ENCODE measurements around the gene ADAM15. TPM values are rescaled to one million over a fixed set of nuclear protein-coding genes. Genes with fewer than 3 reads are reported as not detected.

The ADAM15 gene
- total RNA-seq: 163 TPM
- long read RNA-seq, transcript ADAM15-201 (21 exons, 2,799 nt): major isoform, 79 of 235 reads
- long read RNA-seq, transcript ADAM15-205 (20 exons, 2,732 nt): minor isoform, 62 of 235 reads
- long read RNA-seq, partial matches to known transcripts: 46 of 235 reads
- long read RNA-seq, other reads (novel, unspliced or antisense): 39 of 235 reads

GRCh38 chr1:155050560-155051341, at the start of gene ADAM15:
ADAM15 (plus strand) TSS chr1:155051316; CDS start chr1:155051387, 71 bp downstream.
- Histone ChIP-seq H3K4me1 (peaks cover 25% of the 10 kb centered on the region), H3K36me3 (peaks cover 17% of the 10 kb centered on the region), H3K27me3 (no peaks in the 10 kb centered on the region), H3K9me3 (no peaks in the 10 kb centered on the region), H3K4me3 (peak within 1 kb of the TSS; percentile 86), H3K27ac (peak within 1 kb of the TSS; percentile 89)
- peak; percentile 96 for TF ChIP-seq CTCF (IDR thresholded peaks at IDR 0.05)
- DNase-seq (peak; percentile 95), ATAC-seq (peak; percentile 88)
- intact Hi-C loops (cut with DNase I): no loop called here

- no peak for ATAC-seq
- DNase-seq: no peak
- no peaks in the 10 kb centered on the region for H3K27me3 ChIP-seq
- H3K4me3 ChIP-seq: peak overlapping the region; percentile 88
- H3K36me3 ChIP-seq: no peaks in the 10 kb centered on the region
- TF ChIP-seq CTCF (IDR thresholded peaks at IDR 0.05): no peak
- H3K27ac ChIP-seq: peak overlapping the region; percentile 90
- no peaks in the 10 kb centered on the region for H3K9me3 ChIP-seq
- H3K4me1 ChIP-seq: peaks cover 42% of the 10 kb centered on the region
- intact Hi-C loops (cut with DNase I): no loop called here
These were observed 49.8 kb upstream of the ADAM15 start for GRCh38 chr1:155001425-155001674.

- DNase-seq: peak; percentile 100
- no peaks in the 10 kb centered on the region for H3K27me3 ChIP-seq
- peak; percentile 32 for TF ChIP-seq CTCF (IDR thresholded peaks at IDR 0.05)
- H3K4me1 ChIP-seq: peaks cover 47% of the 10 kb centered on the region
- no peaks in the 10 kb centered on the region for H3K9me3 ChIP-seq
- H3K36me3 ChIP-seq: no peaks in the 10 kb centered on the region
- ATAC-seq: peak; percentile 84
- intact Hi-C loops (cut with DNase I): no loop called here
- H3K27ac ChIP-seq: peak overlapping the region; percentile 90
- peak overlapping the region; percentile 88 for H3K4me3 ChIP-seq
These were observed 49.2 kb upstream of the ADAM15 start for GRCh38 chr1:155001675-155002463.

GRCh38 chr1:155002464-155003226, 48.5 kb upstream of the ADAM15 start, which contains the start of gene ZBTB7B:
ZBTB7B (plus strand) TSS chr1:155002802; CDS start chr1:155014661, 11,859 bp downstream.
- no peaks in the 10 kb centered on the region for H3K9me3 ChIP-seq
- no peaks in the 10 kb centered on the region for H3K27me3 ChIP-seq
- H3K4me3 ChIP-seq: peak within 1 kb of the TSS; percentile 88
- H3K4me1 ChIP-seq: peaks cover 55% of the 10 kb centered on the region
- TF ChIP-seq CTCF (IDR thresholded peaks at IDR 0.05): no peak
- DNase-seq (peak; percentile 87), ATAC-seq (peak; percentile 3)
- peak within 1 kb of the TSS; percentile 93 for H3K27ac ChIP-seq
- intact Hi-C loops (cut with DNase I): no loop called here
- H3K36me3 ChIP-seq: no peaks in the 10 kb centered on the region

- H3K4me1 ChIP-seq: peaks cover 61% of the 10 kb centered on the region
- DNase-seq (no peak), ATAC-seq (no peak)
- intact Hi-C loops (cut with DNase I): no loop called here
- TF ChIP-seq CTCF (IDR thresholded peaks at IDR 0.05): no peak
- H3K36me3 ChIP-seq: no peaks in the 10 kb centered on the region
- no peaks in the 10 kb centered on the region for H3K27me3 ChIP-seq
- H3K4me3 ChIP-seq: peak overlapping the region; percentile 88
- H3K27ac ChIP-seq: peak overlapping the region; percentile 93
- no peaks in the 10 kb centered on the region for H3K9me3 ChIP-seq
These were observed 47.8 kb upstream of the ADAM15 start for GRCh38 chr1:155003227-155003765.

Data from upper lobe of right lung (tissue), 1 donor.